Neural cell (in vitro differentiated cells): ENCODE data around the gene GRIA3. TPM values are rescaled to one million over a fixed set of nuclear protein-coding genes. Genes with fewer than 3 reads are reported as not detected.

Source experiments
- H2AFZ ChIP-seq: fragments of 200-600, 300-800 bp; sonication (generic), shearing (Covaris generic); 2 replicates; pipeline ENCODE4 v1.6.0; 2014; ENCODE audit warnings: low read depth, mild to moderate bottlenecking, antibody characterized with exemption, low read length, moderate library complexity
- H3F3A ChIP-seq: fragments of 200-600 bp; shearing (Covaris generic); 2 replicates; pipeline ENCODE4 v1.6.1; 2016; ENCODE audit warnings: mild to moderate bottlenecking, moderate library complexity, mixed read lengths, antibody characterized with exemption, low read length; ENCODE audit not compliant: insufficient read depth, poor library complexity, severe bottlenecking
- H3K27ac ChIP-seq: fragments of 200-600, 300-800 bp; sonication (generic), shearing (Covaris generic); 2 replicates; pipeline ENCODE4 v1.5.1; 2014; ENCODE audit warnings: mild to moderate bottlenecking, low read length, moderate library complexity
- H3K27me3 ChIP-seq: fragments of 300-800, 200-600 bp; sonication (generic), shearing (Covaris generic); 2 replicates; pipeline ENCODE4 v1.6.0; 2014; ENCODE audit warnings: mild to moderate bottlenecking, low read depth, low read length, moderate library complexity; ENCODE audit not compliant: insufficient read depth
- H3K36me3 ChIP-seq: fragments of 300-800, 200-600 bp; sonication (generic), shearing (Covaris generic); 2 replicates; pipeline ENCODE4 v1.5.1; 2014; ENCODE audit warnings: mild to moderate bottlenecking, antibody characterized with exemption, low read length, moderate library complexity; ENCODE audit not compliant: insufficient read depth
- H3K4me2 ChIP-seq: fragments of 300-800, 200-600 bp; sonication (generic), shearing (Covaris generic); 2 replicates; pipeline ENCODE4 v1.6.0; 2014; ENCODE audit warnings: mild to moderate bottlenecking, low read length
- H3K4me3 ChIP-seq: fragments of 300-800, 200-600 bp; sonication (generic), shearing (Covaris generic); 2 replicates; pipeline ENCODE4 v1.5.1; 2014; ENCODE audit warnings: mild to moderate bottlenecking, low read length, moderate library complexity
- H3K79me2 ChIP-seq: fragments of 200-600 bp; shearing (Covaris generic); replicated peaks from 2 replicates; pipeline ENCODE4 v1.6.0; 2014; ENCODE audit warnings: mild to moderate bottlenecking, low read length, moderate library complexity; ENCODE audit not compliant: insufficient read depth
- H3K9ac ChIP-seq: fragments of 300-800, 200-600 bp; sonication (generic), shearing (Covaris generic); 2 replicates; pipeline ENCODE4 v1.6.1; 2016; ENCODE audit warnings: mild to moderate bottlenecking, low read length, mixed read lengths
- H3K9me2 ChIP-seq: fragments of 200-600 bp; shearing (Covaris generic); 2 replicates; pipeline ENCODE4 v1.6.1; 2016; ENCODE audit warnings: mild to moderate bottlenecking, low read length, mixed read lengths; ENCODE audit not compliant: insufficient read depth
- H3K9me3 ChIP-seq: fragments of 200-600, 300-800 bp; sonication (generic), shearing (Covaris generic); 2 replicates; pipeline ENCODE4 v1.6.1; 2016; ENCODE audit warnings: mild to moderate bottlenecking, mixed run types, low read length, moderate library complexity, mixed read lengths
- H4K20me1 ChIP-seq: fragments of 200-600 bp; shearing (Covaris generic); 2 replicates; pipeline ENCODE4 v1.6.1; 2016; ENCODE audit warnings: mild to moderate bottlenecking, mixed run types; ENCODE audit not compliant: insufficient read depth
- CTCF ChIP-seq: fragments of 450-650 bp; IDR thresholded peaks from 2 replicates; pipeline ENCODE4 v1.5.1; 2014; ENCODE audit warnings: antibody characterized with exemption, mild to moderate bottlenecking, moderate library complexity; ENCODE audit not compliant: poor library complexity, severe bottlenecking
- EP300 ChIP-seq: fragments of 450-650 bp; conservative IDR thresholded peaks from 2 replicates; pipeline ENCODE4 v1.6.1; 2014; ENCODE audit warnings: antibody characterized with exemption, mild to moderate bottlenecking, moderate library complexity; ENCODE audit not compliant: poor library complexity, severe bottlenecking
- EZH2 ChIP-seq: fragments of 200-600, 300-800 bp; shearing (Covaris generic), sonication (generic); IDR thresholded peaks from 2 replicates; pipeline ENCODE4 v1.6.1; 2014; ENCODE audit warnings: antibody characterized with exemption, low read length, borderline replicate concordance, mild to moderate bottlenecking; ENCODE audit not compliant: insufficient read depth, poor library complexity, severe bottlenecking
- MXI1 ChIP-seq: fragments of 450-650 bp; conservative IDR thresholded peaks from 2 replicates; pipeline ENCODE4 v1.6.1; 2014; ENCODE audit warnings: antibody characterized with exemption, mild to moderate bottlenecking; ENCODE audit not compliant: poor library complexity, severe bottlenecking
- POLR2AphosphoS5 ChIP-seq: IDR thresholded peaks from 2 replicates; pipeline ENCODE4 v1.6.1; 2012
- RAD21 ChIP-seq: fragments of 450-650 bp; conservative IDR thresholded peaks from 2 replicates; pipeline ENCODE4 v1.6.1; 2014; ENCODE audit warnings: antibody characterized with exemption, mild to moderate bottlenecking, moderate library complexity
- REST ChIP-seq: IDR thresholded peaks from 2 replicates; pipeline ENCODE4 v1.6.1; 2012; ENCODE audit warnings: borderline replicate concordance
- SMC3 ChIP-seq: fragments of 450-650 bp; conservative IDR thresholded peaks from 2 replicates; pipeline ENCODE4 v1.6.1; 2014; ENCODE audit warnings: antibody characterized with exemption, mild to moderate bottlenecking, moderate library complexity; ENCODE audit not compliant: poor library complexity
- TAF1 ChIP-seq: IDR thresholded peaks from 2 replicates; pipeline ENCODE4 v1.6.1; 2012; ENCODE audit warnings: low read depth
- polyA plus RNA-seq: library from polyadenylated mRNA; depleted of rRNA; stranded (reverse); fragments of >200 nt; gene quantifications from 2 replicates; pipeline ENCODE4 v1.2.3, GENCODE V29; 2014

Gene GRIA3
- polyA plus RNA-seq, 1 donor from 2014 or later: 7.8 TPM

GRCh38 chrX:123157586-123157985, 26.5 kb upstream of the GRIA3 start:
- no peaks in the 10 kb centered on the region for H4K20me1 ChIP-seq
- no peaks in the 10 kb centered on the region for H3K9me3 ChIP-seq
- no peak overlapping the region for H3K4me2 ChIP-seq
- H2AFZ ChIP-seq: no peak overlapping the region
- no peaks in the 10 kb centered on the region for H3K27me3 ChIP-seq
- no peaks in the 10 kb centered on the region for H3K79me2 ChIP-seq
- no peak overlapping the region for H3K4me3 ChIP-seq
- H3K9me2 ChIP-seq: no peaks in the 10 kb centered on the region
- no peak overlapping the region for H3K27ac ChIP-seq
- H3F3A ChIP-seq: no peaks in the 10 kb centered on the region
- H3K9ac ChIP-seq: no peak overlapping the region
- TF ChIP-seq EP300 (no peak), SMC3 (no peak), CTCF (no peak), REST (no peak)
- H3K36me3 ChIP-seq: no peaks in the 10 kb centered on the region

GRCh38 chrX:123159403-123159802, 24.7 kb upstream of the GRIA3 start:
- no peaks in the 10 kb centered on the region for H3K36me3 ChIP-seq
- no peak overlapping the region for H3K9ac ChIP-seq
- no peaks in the 10 kb centered on the region for H3K79me2 ChIP-seq
- no peaks in the 10 kb centered on the region for H3F3A ChIP-seq
- H3K9me2 ChIP-seq: no peaks in the 10 kb centered on the region
- H3K4me2 ChIP-seq: no peak overlapping the region
- no peaks in the 10 kb centered on the region for H4K20me1 ChIP-seq
- H2AFZ ChIP-seq: no peak overlapping the region
- no peak overlapping the region for H3K4me3 ChIP-seq
- TF ChIP-seq POLR2AphosphoS5 (no peak), EP300 (no peak), SMC3 (no peak), CTCF (no peak), REST (no peak), TAF1 (no peak), RAD21 (no peak), MXI1 (no peak), EZH2 (no peak)
- H3K27ac ChIP-seq: no peak overlapping the region
- H3K27me3 ChIP-seq: no peaks in the 10 kb centered on the region
- H3K9me3 ChIP-seq: no peaks in the 10 kb centered on the region
